GM21717 (cell line): ENCODE results near the gene ZSCAN2.

Experiments used
- ATAC-seq: cut with Tn5 transposase; IDR thresholded peaks from one replicate; pipeline ENCODE4 v1.9.1; 2021; ENCODE audit warnings: mild to moderate bottlenecking, moderate library complexity; ENCODE audit not compliant: unreplicated experiment

ZSCAN2 gene

GRCh38 chr15:84598250-84598649 is 2.6 kb upstream of the ZSCAN2 start:
- no peak for ATAC-seq

- ATAC-seq = no peak
Measured at GRCh38 chr15:84598993-84599392, 1.8 kb upstream of the ZSCAN2 start.

- ATAC-seq = no peak
Measured at GRCh38 chr15:84599906-84600305, 903 bp upstream of the ZSCAN2 start.

- no peak for ATAC-seq
Measured at GRCh38 chr15:84600331-84600686, 500 bp upstream of the ZSCAN2 start.

- no peak for ATAC-seq
Measured at GRCh38 chr15:84601555-84601838, 688 bp downstream of the ZSCAN2 start.

DNA sequence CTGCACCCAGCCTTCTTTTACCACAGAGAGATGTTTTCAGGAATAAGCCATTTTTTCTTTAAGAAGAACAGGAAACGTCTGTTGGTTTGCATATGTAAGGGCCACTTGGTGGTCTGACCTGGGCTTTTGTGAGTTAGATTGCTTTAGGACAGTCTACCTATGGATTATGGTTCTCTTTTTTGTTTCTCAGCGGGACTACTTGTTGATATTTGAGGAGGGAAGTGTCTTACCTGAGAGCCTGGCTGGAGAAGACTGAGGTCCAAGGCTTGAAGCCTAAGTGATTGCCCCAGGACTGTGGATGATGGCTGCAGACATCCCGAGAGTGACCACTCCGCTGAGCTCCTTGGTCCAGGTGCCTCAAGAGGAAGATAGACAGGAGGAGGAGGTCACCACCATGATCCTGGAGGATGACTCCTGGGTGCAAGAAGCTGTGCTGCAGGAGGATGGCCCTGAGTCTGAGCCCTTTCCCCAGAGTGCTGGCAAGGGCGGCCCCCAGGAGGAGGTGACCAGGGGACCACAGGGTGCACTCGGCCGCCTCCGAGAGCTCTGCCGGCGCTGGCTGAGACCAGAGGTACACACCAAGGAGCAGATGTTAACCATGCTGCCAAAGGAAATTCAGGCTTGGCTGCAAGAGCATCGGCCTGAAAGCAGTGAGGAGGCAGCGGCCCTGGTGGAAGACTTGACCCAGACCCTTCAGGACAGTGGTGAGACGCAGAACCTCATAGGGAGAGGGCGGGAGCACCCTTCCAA is 3.0 kb downstream of the ZSCAN2 start:
- no peak for ATAC-seq

- ATAC-seq = no peak
Measured at GRCh38 chr15:84604826-84605553, 4.2 kb downstream of the ZSCAN2 start.

DNA sequence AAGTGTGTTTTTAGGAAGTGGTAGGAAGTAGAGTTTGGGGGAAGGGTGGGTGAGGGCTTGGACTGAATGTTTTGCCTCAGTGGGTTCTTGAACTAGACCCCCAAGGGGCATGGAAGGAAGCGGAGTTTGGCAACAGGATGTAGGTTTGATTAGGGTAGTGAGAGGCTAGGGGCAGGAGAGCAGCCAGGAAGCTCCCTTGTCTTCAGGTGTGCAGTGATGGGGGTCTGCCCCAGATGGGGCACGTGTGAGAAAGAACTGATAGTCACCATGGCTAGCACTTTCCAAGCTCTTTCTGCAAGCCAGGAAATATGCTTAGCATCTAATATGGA is 4.7 kb downstream of the ZSCAN2 start:
- ATAC-seq = no peak

GRCh38 chr15:84606653-84607120 is 5.9 kb downstream of the ZSCAN2 start:
- no peak for ATAC-seq

- no peak for ATAC-seq
Measured at GRCh38 chr15:84608707-84609284, 8.0 kb downstream of the ZSCAN2 start.

DNA sequence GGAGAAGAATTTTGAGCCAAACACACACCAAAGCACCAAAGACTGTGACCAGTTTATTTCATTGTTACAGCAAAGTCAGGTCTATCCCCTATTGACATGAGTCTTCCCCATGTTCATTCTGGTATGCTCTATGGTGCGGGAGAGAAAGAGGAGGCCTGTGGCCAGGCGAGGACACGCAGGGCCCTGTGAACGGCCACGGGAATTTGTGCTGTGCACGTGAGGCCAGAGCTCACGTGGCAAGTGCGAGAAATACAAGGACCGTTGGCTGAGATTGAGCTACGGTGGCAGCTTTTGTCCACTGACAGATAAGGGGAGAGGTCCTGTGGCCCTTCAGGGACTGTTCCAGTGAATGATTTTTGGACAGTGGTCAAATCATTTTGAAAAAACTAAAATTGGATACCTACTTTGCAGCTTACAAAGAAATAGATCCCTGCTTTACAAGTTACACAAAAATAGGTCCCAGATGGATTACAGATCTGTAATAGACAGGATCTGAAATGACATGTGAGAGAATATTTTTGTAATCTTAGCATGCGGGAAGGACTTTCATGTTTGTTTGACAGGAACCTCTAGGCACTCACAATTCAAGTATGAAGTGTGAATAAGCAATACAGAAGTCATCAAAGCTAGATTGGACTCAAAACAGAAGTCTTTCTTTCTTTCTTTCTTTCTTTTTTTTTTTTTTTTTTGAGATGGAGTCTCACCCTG is 9.2 kb downstream of the ZSCAN2 start:
- ATAC-seq = no peak

- ATAC-seq = no peak
Measured at GRCh38 chr15:84611631-84612030, 10.8 kb downstream of the ZSCAN2 start.

DNA sequence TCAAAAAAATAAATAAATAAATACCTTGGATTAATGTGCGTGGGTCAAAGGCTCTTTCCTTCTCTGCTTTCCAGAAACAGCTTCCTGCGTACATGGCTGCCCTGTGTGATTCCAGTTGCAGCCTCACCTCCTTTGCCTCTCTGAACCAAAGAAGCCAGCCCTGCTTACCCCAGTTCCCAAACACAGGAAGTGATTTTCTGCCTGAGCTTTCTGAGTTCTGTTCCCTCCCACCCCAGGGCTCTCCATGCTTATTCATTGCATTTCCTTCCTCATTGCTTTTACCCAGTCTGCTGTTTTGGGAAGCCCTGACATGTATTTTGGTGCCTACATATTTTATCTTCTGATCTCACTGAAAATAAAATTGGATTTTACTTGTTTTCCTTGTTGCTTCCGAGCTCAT is 15.4 kb downstream of the ZSCAN2 start:
- no peak for ATAC-seq

DNA sequence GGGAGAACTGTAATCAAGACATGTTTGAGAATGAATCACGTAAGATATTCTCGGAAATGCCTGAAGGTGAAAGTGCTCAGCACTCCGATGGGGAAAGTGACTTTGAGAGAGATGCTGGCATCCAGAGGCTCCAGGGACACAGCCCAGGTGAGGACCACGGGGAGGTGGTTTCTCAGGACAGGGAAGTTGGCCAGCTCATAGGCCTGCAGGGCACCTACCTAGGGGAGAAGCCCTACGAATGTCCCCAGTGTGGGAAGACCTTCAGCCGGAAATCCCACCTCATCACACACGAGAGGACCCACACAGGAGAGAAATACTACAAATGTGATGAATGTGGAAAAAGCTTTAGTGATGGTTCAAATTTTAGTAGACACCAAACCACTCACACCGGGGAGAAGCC is 19.8 kb downstream of the ZSCAN2 start:
- no peak for ATAC-seq

- ATAC-seq = no peak
Measured at GRCh38 chr15:84621358-84621979, 20.7 kb downstream of the ZSCAN2 start.

DNA sequence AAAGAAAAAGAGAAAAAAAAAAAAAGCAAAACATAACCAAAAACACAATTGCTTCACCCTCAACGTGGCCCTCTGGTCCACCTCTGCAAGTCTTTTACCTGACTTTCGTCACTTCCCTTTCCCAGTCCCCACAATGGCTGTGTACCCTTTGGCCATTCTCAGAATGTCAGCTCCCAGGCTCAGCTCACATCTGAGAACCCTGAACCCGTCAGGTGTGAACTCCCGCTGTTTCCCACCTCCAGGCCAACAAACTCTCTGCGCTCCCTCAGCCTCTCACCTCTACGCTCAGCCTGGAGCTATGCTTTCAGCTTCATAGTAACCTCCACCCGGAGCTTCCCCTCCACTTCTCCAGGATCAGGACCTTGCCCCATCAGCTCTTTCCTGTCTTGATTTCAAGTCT is 23.6 kb downstream of the ZSCAN2 start:
- no peak for ATAC-seq

DNA sequence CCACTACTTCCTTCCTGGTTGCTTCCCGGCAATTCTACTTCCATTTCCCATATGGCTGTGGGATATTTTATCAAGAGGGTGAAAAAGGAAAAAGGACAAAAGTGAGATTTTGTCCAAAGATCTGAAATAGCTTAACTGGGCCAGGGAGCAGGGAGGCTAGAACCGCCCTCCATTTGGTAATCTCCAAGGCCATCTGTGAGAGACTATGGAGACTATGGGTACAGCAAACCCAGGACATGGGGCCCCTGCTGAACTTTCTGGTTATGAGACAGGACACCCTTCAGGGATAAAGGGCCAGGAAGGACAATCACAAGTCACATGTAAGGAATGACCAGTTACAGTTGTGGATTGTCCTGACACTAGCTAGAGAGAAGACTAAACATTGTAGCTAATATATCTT is 24.3 kb downstream of the ZSCAN2 start:
- ATAC-seq = no peak

- no peak for ATAC-seq
Measured at GRCh38 chr15:84629033-84629432, 28.2 kb downstream of the ZSCAN2 start.

DNA sequence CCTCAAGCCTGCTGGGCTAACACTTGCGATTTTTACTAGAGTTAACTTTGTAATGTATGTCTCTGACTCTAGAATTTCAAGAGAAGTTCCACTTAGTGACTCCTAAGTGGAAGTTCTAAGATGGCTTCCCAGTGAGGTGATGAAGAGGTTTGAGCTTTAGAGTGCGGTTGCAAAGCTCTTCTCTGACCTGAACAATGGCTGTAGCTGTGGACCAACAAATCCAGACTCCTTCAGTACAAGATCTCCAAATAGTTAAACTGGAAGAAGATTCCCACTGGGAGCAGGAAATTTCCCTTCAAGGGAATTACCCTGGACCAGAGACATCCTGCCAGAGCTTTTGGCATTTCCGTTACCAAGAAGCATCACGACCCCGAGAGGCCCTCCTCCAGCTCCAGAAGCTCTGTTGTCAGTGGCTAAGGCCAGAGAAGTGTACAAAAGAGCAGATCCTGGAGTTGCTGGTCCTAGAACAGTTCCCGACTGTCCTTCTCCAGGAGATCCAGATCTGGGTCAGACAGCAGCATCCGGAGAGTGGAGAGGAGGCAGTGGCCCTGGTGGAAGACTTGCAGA is 31.0 kb downstream of the ZSCAN2 start:
- ATAC-seq = no peak

- ATAC-seq = peak; percentile 36
Measured at GRCh38 chr15:84633311-84634227, 32.8 kb downstream of the ZSCAN2 start.
